Epidermal melanocyte (primary cell): ENCODE measurements around the gene EIF4G3.
"Not testable (repeated sequence)": the region's sequence is repeated elsewhere in the genome, so short reads cannot be mapped to it uniquely, and the experiment has no call there.

Experiments
- DNase-seq: peaks from one replicate; pipeline ENCODE4 v3.0.0; 2011; ENCODE audit warnings: low spot score; ENCODE audit not compliant: insufficient read length

EIF4G3 gene

DNA sequence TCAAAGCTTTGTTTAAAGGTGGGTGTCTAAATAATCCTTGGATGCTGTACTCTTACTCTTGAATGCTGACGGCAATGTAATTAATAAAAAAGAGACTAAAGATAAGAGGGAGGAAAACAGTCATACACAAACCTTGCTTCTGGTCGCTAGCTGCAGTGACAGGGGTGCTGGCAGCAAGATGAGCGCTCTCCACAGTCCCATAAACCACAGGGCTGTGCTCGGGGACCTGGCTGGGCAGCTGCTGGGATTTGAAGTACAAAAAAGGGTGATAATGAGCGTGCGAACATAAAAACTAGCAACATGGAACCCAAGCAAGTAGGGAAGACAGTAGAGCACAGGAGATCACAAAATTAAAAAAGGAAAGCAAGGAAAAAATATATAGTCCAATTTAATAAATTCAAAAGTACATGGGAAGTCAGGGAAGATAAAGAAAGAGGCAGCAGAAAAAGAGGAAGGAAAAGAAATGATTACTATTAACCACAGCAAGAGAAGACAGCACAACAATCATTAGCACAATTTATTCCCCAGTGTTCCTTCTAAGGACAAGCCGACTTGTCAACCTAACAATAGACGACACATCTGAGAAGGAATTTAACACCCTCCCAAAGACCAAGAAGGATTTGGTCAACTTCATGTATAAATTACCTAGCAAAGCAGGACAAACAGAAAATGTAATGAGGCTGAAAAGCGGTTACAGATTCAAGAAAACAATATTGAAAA, 226.7 kb downstream of the EIF4G3 start:
- DNase-seq = no peak

- no peak for DNase-seq
Measured at GRCh38 chr1:20948101-20948500, 228.6 kb downstream of the EIF4G3 start.

- no peak for DNase-seq
Measured at GRCh38 chr1:20947409-20947808, 229.3 kb downstream of the EIF4G3 start.

DNA sequence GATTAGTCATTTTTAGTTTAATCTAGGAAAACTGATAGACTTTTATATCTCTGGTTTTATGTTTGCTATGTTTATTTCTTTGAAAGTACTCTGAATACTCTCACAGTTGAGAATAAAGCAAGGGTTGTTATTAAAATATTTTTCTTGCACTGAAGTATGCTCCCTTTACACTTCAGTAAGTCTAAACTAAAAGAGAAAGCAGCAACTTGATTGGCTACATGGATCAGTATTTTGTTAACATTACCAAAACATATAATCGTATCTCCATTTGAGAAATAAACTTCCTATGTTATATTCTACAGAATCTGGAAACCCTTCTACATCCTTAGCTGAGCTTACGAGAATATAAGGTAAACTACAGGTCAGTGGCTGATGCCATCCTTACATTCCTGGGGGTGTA, 240.1 kb downstream of the EIF4G3 start:
- no peak for DNase-seq

- DNase-seq = no peak
Measured at GRCh38 chr1:20936216-20936615, 240.5 kb downstream of the EIF4G3 start.

- no peak for DNase-seq
Measured at GRCh38 chr1:20935717-20936116, 241.0 kb downstream of the EIF4G3 start.

DNA sequence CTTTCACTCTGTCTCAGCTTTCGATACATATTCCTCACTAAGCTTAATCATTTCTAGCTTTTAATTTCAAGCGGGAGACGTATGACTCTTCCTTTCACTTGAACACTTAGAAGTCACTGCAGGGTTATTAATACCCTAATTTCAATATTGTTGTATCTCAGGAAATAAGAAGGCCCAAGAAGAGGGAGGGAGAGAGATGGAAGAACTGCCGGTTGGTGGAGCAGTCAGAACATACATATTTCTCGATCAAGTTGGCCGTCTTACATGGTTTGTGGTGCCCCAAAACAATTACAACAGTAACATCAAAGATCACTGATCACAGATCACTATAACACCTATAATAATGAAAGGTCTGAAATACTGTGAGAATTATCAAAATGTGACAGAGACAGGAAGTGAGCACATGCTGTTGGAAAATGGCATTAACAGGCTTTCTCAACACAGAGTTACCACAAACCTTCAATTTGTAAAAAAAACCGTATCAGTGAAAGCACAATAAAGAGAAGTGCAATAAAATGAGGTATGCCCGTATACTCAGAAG, 244.2 kb downstream of the EIF4G3 start:
- DNase-seq = no peak

DNA sequence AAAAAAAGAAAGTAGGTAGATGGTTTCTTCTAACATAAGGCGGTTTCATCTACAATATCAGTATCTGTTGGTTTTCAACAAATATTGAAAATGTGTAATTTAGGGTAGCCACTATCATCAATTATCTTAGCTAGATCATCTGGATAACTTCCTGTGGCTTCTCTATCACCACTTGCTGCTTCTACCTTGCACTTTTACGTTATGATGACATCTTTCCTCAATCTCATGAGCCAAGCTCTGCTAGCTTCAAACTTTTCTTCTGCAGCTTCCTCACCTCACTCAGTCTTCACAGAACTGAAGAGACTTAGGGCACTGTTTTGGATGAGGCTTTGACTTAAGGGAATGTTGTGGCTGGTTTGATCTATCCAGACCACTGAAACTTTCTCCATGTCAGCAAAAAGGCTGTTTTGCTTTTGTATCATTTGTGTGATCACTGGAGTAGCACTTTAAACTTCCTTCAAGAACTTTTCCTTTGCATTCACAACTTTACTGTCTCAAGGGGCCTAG, 244.7 kb downstream of the EIF4G3 start:
- no peak for DNase-seq

DNA sequence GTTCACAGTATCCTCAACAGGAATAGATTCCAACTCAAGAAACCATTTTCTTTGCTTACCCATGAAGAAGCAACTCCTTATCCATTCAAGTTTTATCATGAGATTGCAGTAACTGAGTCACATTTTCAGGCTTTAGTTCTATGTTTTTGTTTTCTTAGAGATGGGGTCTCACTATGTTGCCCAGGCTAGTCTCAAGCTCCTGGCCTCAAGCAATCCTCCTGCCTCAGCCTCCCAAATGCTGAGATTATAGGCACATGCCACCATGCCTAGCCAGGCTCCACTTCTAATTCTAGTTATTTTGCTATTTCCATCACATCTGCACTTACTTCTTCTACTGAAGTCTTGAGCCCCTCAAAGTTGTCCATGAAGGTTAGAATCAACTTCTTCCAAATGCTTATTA, 246.3 kb downstream of the EIF4G3 start:
- DNase-seq = no peak

DNA sequence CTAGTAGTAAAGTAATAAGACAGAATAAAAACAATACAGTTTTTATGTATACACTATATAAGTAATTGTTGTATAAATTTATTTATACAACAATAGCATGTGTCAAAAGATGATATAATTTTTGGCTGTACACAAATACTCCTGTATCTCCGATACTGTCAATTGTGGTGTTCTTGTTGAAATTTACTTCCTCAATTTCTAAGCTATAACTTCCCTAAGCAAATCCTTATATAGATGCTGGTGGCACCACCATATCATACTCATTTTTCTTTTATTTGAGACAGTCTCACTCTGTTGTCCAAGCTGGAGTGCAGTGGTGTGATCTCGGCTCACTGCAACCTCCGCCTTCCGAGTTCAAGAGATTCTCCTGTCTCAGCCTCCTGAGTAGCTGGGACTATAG, 248.6 kb downstream of the EIF4G3 start:
- DNase-seq = no peak

DNA sequence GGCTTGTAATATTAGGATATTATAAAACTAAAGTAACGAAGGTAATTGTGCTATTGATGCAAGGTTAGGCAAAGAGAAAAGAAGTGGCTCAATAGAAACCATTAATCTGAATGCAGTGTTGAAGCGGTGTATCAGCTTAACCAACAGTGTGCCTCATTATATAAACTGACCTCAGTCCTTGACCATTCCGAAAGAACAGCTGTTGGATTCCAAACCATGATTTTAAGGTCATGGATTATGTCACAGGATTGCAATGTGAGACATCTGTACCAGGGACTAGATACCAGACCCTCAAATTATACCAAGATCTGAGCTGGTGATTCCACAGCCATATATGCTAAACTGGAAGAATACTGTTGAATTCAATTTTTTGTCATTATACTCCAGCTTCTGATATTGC, 255.4 kb downstream of the EIF4G3 start:
- no peak for DNase-seq

DNA sequence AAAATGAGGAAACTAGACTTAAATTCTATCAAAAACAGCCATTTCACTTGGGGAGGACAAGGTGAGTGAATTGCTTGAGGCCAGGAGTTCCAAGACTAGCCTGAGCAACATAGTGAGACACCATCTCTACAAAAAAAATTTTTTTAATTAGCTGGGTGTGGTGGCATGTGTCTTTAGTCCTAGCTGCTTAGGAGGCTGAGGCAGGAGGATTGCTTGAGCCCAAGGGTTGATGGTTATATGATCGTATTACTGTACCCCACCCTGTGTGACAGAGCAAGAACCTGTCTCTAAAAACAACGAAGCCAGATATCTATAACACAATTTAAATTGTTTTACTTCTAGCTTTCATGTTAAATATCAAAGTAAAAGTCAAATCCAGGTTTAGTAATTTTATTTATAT, 263.5 kb downstream of the EIF4G3 start:
- no peak for DNase-seq

GRCh38 chr1:20907526-20907925, 269.2 kb downstream of the EIF4G3 start:
- not testable (repeated sequence) for DNase-seq

DNA sequence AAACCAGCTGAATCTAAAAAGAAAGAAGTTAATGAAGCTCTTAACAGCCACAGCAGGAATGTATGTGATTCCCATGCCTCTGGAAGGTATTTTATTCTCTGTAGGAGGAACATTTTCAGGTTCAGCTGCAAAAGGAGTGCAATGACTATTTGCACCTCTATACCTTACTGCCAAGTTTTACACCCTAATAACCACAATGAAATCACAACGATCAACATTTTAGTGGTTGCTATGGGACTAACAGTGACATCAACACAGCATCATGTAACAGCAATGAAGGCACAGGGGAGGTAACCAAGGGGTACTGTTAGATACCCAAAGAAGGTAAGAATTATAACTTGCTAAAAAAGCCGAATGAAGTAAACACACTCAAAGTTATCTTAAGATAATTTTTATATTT, 273.3 kb downstream of the EIF4G3 start:
- no peak for DNase-seq

DNA sequence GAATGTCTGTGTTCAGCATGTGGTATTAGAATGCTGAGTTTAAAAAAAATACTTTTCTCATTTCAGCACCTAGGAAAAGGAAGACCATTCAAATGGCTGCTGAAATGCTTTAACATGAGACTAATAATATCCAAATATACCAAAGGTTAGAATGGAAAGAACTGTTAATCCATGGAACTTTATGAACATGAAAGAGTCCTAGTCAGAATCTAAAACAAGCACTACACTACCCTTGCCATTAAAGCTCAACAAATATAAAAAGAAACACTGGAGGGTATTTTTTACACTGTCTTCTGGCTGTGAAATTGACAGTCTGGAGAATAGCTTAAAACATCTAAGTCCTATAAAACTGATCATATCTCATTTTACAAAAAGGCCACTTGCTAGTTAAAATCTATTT, 276.6 kb downstream of the EIF4G3 start:
- DNase-seq = no peak

- no peak for DNase-seq
Measured at GRCh38 chr1:20899154-20899972, 277.3 kb downstream of the EIF4G3 start.

DNA sequence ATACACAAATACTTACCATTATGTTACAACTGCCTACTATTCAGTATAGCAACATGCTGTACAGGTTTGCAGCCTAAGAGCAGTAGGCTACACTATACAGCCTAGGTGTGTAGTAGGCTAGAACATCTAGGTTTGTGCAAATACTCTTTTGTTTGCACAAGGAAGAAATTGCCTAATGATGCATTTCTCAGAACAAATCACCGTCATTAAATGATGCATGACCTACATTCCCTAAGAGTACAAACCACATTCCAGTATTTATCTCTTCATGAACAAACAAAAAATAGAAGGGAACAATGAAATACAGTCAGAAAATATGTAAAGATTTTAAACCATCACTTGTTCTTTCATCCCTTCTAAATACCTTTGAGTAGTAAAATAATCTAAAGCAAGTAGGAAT, 279.9 kb downstream of the EIF4G3 start:
- DNase-seq = no peak

DNA sequence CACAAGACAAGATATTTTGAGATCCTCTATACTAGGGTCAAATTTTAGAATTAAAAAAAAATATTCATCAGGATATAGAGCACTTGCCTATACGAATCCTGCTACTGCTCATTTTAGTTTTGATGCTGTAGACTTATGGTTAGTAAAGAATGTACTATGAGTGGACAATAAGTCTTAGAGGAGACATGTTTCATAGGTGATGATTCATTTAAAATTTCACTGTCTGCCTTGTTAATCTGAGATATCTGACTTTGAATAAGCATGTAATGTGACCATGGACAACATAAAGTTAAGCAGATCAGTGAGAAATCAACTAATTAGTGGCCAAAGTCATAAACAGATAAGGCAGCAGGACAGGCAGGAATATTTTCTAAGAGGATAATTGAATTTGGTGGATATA, 282.8 kb downstream of the EIF4G3 start:
- no peak for DNase-seq

- no peak for DNase-seq
Measured at GRCh38 chr1:20891091-20891490, 285.6 kb downstream of the EIF4G3 start.

DNA sequence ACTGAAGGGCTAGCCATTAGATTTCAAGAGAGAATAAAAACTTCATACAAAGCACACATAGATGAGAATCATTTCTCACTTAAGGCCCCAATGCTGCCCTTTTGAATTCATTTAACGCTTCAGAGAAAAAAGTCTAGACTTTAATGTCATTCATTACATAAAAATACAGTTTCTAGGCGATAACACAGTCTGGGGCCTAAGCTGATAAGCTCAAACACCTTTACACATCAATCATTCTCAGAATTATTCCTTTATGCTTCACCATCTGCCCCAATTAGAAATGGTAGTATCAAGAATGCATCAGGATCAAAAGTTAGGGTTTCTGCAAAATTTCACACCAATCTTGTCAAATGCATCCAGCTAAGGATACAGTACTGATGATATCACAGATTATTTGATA, 289.5 kb downstream of the EIF4G3 start:
- DNase-seq = no peak

DNA sequence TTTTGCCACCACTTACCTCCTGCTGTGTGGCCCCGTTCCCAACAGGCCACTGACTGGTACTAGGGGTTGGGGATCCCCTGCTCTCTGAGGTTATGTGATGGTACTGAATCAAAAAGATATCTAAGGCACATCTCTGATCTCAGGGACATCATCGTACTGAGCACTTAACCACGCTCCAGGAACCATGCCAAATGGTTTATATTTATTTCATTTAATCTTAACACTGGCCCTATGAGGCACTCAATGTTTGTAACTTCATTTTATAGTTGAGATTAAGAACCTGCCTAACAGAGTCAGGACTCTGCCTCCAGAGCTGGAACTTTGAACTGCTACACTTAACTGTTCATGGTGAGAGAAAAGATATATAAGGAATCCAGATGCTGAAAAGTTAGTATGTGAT, 291.6 kb downstream of the EIF4G3 start:
- no peak for DNase-seq

GRCh38 chr1:20884513-20884912, 292.2 kb downstream of the EIF4G3 start:
- no peak for DNase-seq
